ENCODE results near the gene EP300.
A peak's percentile ranks its signal among the peaks of the same experiment; 100 is the strongest.
"Not testable (repeated sequence)": the region's sequence is repeated elsewhere in the genome, so short reads cannot be mapped to it uniquely, and the experiment has no call there.

The EP300 gene

GRCh38 chr22:41085842-41086241 lies 6.5 kb upstream of the EP300 start:
- DNase-seq = no peak

GRCh38 chr22:41091132-41092022 lies 1.0 kb upstream of the EP300 start:
- DNase-seq = peak; percentile 98

GRCh38 chr22:41092847-41093411 lies 537 bp downstream of the EP300 start:
- DNase-seq = peak; percentile 23

- peak; percentile 40 for DNase-seq
Measured at GRCh38 chr22:41094041-41094593, 1.7 kb downstream of the EP300 start.

GRCh38 chr22:41096391-41096790 lies 4.0 kb downstream of the EP300 start:
- DNase-seq = no peak

- no peak for DNase-seq
Measured at GRCh38 chr22:41096841-41097240, 4.4 kb downstream of the EP300 start.

- no peak for DNase-seq
Measured at GRCh38 chr22:41099036-41099435, 6.6 kb downstream of the EP300 start.

GRCh38 chr22:41106122-41106968 lies 14.0 kb downstream of the EP300 start:
- no peak for DNase-seq

- not testable (repeated sequence) for DNase-seq
Measured at GRCh38 chr22:41106969-41107325, 14.6 kb downstream of the EP300 start.

- DNase-seq = no peak
Measured at GRCh38 chr22:41110968-41111367, 18.6 kb downstream of the EP300 start.

- DNase-seq = no peak
Measured at GRCh38 chr22:41116342-41116741, 23.9 kb downstream of the EP300 start.

- DNase-seq = no peak
Measured at GRCh38 chr22:41117127-41117965, 25.0 kb downstream of the EP300 start.

GRCh38 chr22:41123151-41123550 lies 30.8 kb downstream of the EP300 start:
- no peak for DNase-seq

GRCh38 chr22:41124086-41124485 lies 31.7 kb downstream of the EP300 start:
- no peak for DNase-seq

- DNase-seq = no peak
Measured at GRCh38 chr22:41127451-41127850, 35.1 kb downstream of the EP300 start.

GRCh38 chr22:41128606-41129005 lies 36.2 kb downstream of the EP300 start:
- no peak for DNase-seq

- peak; percentile 8 for DNase-seq
Measured at GRCh38 chr22:41132550-41132949, 40.2 kb downstream of the EP300 start.

GRCh38 chr22:41140365-41140957 lies 48.1 kb downstream of the EP300 start:
- DNase-seq = no peak

GRCh38 chr22:41145921-41146320 lies 53.5 kb downstream of the EP300 start:
- not testable (repeated sequence) for DNase-seq

GRCh38 chr22:41146573-41146972 lies 54.2 kb downstream of the EP300 start:
- no peak for DNase-seq

- DNase-seq = no peak
Measured at GRCh38 chr22:41147722-41148121, 55.3 kb downstream of the EP300 start.

- no peak for DNase-seq
Measured at GRCh38 chr22:41152902-41153301, 60.5 kb downstream of the EP300 start.

Data from fibroblast of skin of back (primary cell).